ENCODE results near the gene WDR1. TPM values are rescaled to one million over a fixed set of nuclear protein-coding genes. Genes with fewer than 3 reads are reported as not detected.

WDR1 gene
- total and polyA plus RNA-seq, 2 of the 13 experiments (the other 11 are each of a cell fraction or from before 2014, with no cell fraction given), result 106 to 198 TPM

DNA sequence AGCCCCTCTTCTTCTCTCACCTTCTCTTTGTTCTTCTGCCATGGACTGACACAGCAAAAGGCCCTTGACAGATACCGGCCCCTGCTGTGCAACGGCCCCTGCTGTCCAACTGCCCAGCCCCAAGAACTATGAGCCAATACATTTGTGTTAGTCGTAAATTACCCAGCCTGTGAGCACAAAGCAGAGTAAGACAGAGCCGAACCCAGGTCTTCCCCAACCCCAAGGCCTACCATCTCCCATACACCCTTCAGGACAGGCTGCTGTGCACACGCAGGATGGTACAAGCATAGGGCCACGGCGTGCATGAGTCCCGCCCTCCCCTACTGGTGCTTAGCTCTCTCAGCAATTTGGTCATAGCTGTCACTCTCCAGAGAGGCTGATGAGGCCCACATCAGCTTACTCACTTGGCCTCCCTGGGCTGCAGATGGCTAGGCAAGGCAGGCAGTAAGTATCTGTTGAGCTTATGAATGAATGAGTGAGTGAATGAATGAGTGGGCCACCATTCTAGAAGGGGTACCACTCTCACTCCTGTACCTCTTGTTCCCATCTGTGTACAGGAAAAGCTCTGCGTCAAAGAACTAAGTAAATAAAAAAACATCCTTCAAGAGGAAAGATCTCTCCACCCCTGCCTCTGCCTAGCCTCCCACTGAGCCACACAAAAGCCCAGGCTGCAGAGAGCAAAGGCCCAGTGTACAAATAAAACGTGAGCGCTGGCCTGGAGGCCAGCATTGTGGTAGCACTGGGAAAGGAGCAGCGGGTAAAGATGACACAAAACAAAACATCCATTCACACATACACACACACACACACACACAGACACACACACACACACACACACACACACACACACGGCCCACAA lies 13.9 kb downstream of the WDR1 start:
- in situ Hi-C loops (cut with HindIII; ENCODE audit: extremely low pct_ligation_motif_present, low pct_unique_long_range_greater_than_20kb), result no loop called here
- TF ChIP-seq SIX4 (CRISPR knock-in tag; IDR thresholded peaks at IDR 0.05) (no peak), ZNF749 (CRISPR knock-in tag; IDR thresholded peaks at IDR 0.05; ENCODE audit: borderline replicate concordance) (no peak), ZNF724P (CRISPR knock-in tag; IDR thresholded peaks at IDR 0.05; ENCODE audit: borderline replicate concordance) (no peak), AGO2 (optimal IDR thresholded peaks at IDR 0.05; ENCODE audit: low read depth, low read length) (no peak), CENPT (CRISPR knock-in tag; IDR thresholded peaks at IDR 0.05; ENCODE audit: low read depth) (no peak), HNRNPH1 (optimal IDR thresholded peaks at IDR 0.05; ENCODE audit: low read depth, low read length) (no peak), ZMYM3 (CRISPR knock-in tag; IDR thresholded peaks at IDR 0.05) (no peak)
- TF ChIP-seq, protein P1, sequence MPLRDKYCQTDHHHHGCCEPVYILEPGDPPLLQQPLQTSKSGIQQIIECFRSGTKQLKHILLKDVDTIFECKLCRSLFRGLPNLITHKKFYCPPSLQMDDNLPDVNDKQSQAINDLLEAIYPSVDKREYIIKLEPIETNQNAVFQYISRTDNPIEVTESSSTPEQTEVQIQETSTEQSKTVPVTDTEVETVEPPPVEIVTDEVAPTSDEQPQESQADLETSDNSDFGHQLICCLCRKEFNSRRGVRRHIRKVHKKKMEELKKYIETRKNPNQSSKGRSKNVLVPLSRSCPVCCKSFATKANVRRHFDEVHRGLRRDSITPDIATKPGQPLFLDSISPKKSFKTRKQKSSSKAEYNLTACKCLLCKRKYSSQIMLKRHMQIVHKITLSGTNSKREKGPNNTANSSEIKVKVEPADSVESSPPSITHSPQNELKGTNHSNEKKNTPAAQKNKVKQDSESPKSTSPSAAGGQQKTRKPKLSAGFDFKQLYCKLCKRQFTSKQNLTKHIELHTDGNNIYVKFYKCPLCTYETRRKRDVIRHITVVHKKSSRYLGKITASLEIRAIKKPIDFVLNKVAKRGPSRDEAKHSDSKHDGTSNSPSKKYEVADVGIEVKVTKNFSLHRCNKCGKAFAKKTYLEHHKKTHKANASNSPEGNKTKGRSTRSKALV (CRISPR knock-in tag; IDR thresholded peaks at IDR 0.05), result no peak

More for the DNA sequence above, 13.9 kb downstream of the WDR1 start:
- ATAC-seq (no peak), DNase-seq (ENCODE audit: low spot score) (no peak), FAIRE-seq (no peak)
- Histone ChIP-seq H3K27ac (ENCODE audit: extremely low read length, insufficient read depth, low read length) (no peak overlapping the region), H2AFZ (ENCODE audit: low read length) (no peak overlapping the region), H3K4me1 (ENCODE audit: insufficient read depth, low read length) (peaks cover 28% of the 10 kb centered on the region), H3K79me2 (ENCODE audit: insufficient read depth, low read length) (peaks cover 56% of the 10 kb centered on the region), H4K20me1 (ENCODE audit: insufficient read depth, low read length) (peaks cover 53% of the 10 kb centered on the region), H3K9ac (ENCODE audit: insufficient read depth, low read depth, low read length) (no peak overlapping the region), H3K36me3 (replicated peaks in 1 of 2; ENCODE audit: control insufficient read depth in 1 of 2, insufficient read depth in 2 of 2, low read length in 2 of 2) (peaks cover 39 to 85% of the 10 kb centered on the region in 2 experiments), H3K9me3 (ENCODE audit: low read length) (no peaks in the 10 kb centered on the region), H3K4me3 (replicated peaks in 1 of 3; ENCODE audit: insufficient read depth in 1 of 3, low read depth in 2 of 3, low read length in 3 of 3) (no peak overlapping the region), H3K4me2 (ENCODE audit: low read depth, low read length) (no peak overlapping the region), H3K27me3 (ENCODE audit: control insufficient read depth in 1 of 2, insufficient read depth in 2 of 2, low read length in 2 of 2) (no peaks in the 10 kb centered on the region; a peak in 1 of 5 replicates)
- intact Hi-C loops (cut with micrococcal nuclease; ENCODE audit: unreplicated experiment), result no loop called here
- WGBS (ENCODE audit: low lambda C conversion rate), result 92% methylated on average over 12 of the region's 13 CpGs
- ChIA-PET CTCF (ENCODE audit: low intra/inter-chr PET ratio, low total read pairs) (no interaction called here), POLR2A (interaction anchor here (4.7 kb wide), 1 partner anchor 14 kb away, joined by 29 read pairs; the partner anchor contains the start of gene WDR1)
- BruUV-seq (replicated peaks), result TSS peak; percentile 14
